HepG2 (cell line): ENCODE results near the gene PLCXD1. TPM values are rescaled to one million over a fixed set of nuclear protein-coding genes. Genes with fewer than 3 reads are reported as not detected.

ENCODE experiments used
- AHR ChIP-seq: IDR thresholded peaks from 2 replicates; pipeline ENCODE4 v1.6.1; 2018; ENCODE audit warnings: missing genetic modification reagents, missing compliant biosample characterization
- ATM ChIP-seq: fragments of 450-650 bp; IDR thresholded peaks from 2 replicates; pipeline ENCODE4 v1.7.1; 2017; ENCODE audit warnings: mild to moderate bottlenecking, borderline replicate concordance
- CREB1 ChIP-seq, 2 experiments: fragments of 450-650 bp in 1 of 2; IDR thresholded peaks; 2 replicates each; pipeline ENCODE4 v1.6.1; 2016 to 2017; ENCODE audit warnings: control low read depth in 1 of 2, mild to moderate bottlenecking in 1 of 2, missing compliant biosample characterization in 1 of 2, missing genetic modification characterization in 1 of 2
- DNMT1 ChIP-seq: sonication (generic); formaldehyde crosslinking; IDR thresholded peaks from 2 replicates; pipeline ENCODE4 v1.5.1; 2020; ENCODE audit warnings: mild to moderate bottlenecking, missing genetic modification reagents
- ETV5 ChIP-seq: IDR thresholded peaks from 2 replicates; pipeline ENCODE4 v1.6.1; 2018; ENCODE audit warnings: missing biosample characterization, missing genetic modification reagents, inconsistent platforms, borderline replicate concordance
- FLYWCH1 ChIP-seq: sonication (generic); formaldehyde crosslinking; IDR thresholded peaks from 2 replicates; pipeline ENCODE4 v1.8.1; 2023; ENCODE audit warnings: mild to moderate bottlenecking, missing genetic modification reagents
- FOXJ3 ChIP-seq: sonication (generic); formaldehyde crosslinking; IDR thresholded peaks from 2 replicates; pipeline ENCODE4 v1.4.0; 2020; ENCODE audit warnings: missing genetic modification reagents, mild to moderate bottlenecking, borderline replicate concordance
- HDAC6 ChIP-seq: fragments of 200-600 bp; sonication (generic); IDR thresholded peaks from 2 replicates; pipeline ENCODE4 v1.7.0; 2017; ENCODE audit warnings: mild to moderate bottlenecking, antibody characterized with exemption, low read length, low read depth
- HOMEZ ChIP-seq: IDR thresholded peaks from 2 replicates; pipeline ENCODE4 v1.6.1; 2016; ENCODE audit warnings: low read depth
- ISX ChIP-seq: sonication (generic); formaldehyde crosslinking; conservative IDR thresholded peaks from 2 replicates; pipeline ENCODE4 v1.5.0; 2020; ENCODE audit warnings: missing genetic modification reagents
- NFRKB ChIP-seq: fragments of 450-650 bp; IDR thresholded peaks from 2 replicates; pipeline ENCODE4 v1.6.1; 2017
- NR1H2 ChIP-seq: sonication (generic); formaldehyde crosslinking; IDR thresholded peaks from 2 replicates; pipeline ENCODE4 v1.8.1; 2022; ENCODE audit warnings: low read depth, missing genetic modification reagents, borderline replicate concordance
- NR2F6 ChIP-seq, 2 experiments: IDR thresholded peaks; 2 replicates each; pipeline ENCODE4 v1.6.1; 2016; ENCODE audit warnings: antibody characterized with exemption in 1 of 2, mild to moderate bottlenecking in 1 of 2
- POGK ChIP-seq: sonication (generic); formaldehyde crosslinking; conservative IDR thresholded peaks from 2 replicates; pipeline ENCODE4 v1.8.0; 2022; ENCODE audit warnings: mild to moderate bottlenecking, moderate library complexity, missing genetic modification reagents
- RBM39 ChIP-seq: fragments of 200-400 bp; formaldehyde crosslinking; IDR thresholded peaks from one replicate; pipeline ENCODE4 v1.6.1; 2018; ENCODE audit warnings: antibody characterized with exemption, mild to moderate bottlenecking, low read depth, low read length; ENCODE audit not compliant: poor library complexity, severe bottlenecking
- TP53 ChIP-seq: sonication (generic); formaldehyde crosslinking; conservative IDR thresholded peaks from 2 replicates; pipeline ENCODE4 v1.4.0; 2020; ENCODE audit warnings: missing genetic modification reagents
- ZFP82 ChIP-seq: sonication (generic); formaldehyde crosslinking; IDR thresholded peaks from 2 replicates; pipeline ENCODE4 v1.5.1; 2020; ENCODE audit warnings: mild to moderate bottlenecking, missing genetic modification reagents, borderline replicate concordance
- ZNF124 ChIP-seq: sonication (generic); formaldehyde crosslinking; IDR thresholded peaks from 2 replicates; pipeline ENCODE4 v1.4.0; 2020; ENCODE audit warnings: missing genetic modification reagents
- ZNF44 ChIP-seq: sonication (generic); formaldehyde crosslinking; IDR thresholded peaks from 2 replicates; pipeline ENCODE4 v1.5.1; 2020; ENCODE audit warnings: mild to moderate bottlenecking, missing genetic modification reagents
- ZNF441 ChIP-seq: sonication (generic); formaldehyde crosslinking; IDR thresholded peaks from 2 replicates; pipeline ENCODE4 v1.7.0; 2021; ENCODE audit warnings: missing genetic modification reagents, borderline replicate concordance
- ZNF615 ChIP-seq: sonication (generic); formaldehyde crosslinking; IDR thresholded peaks from 2 replicates; pipeline ENCODE4 v1.5.0; 2020; ENCODE audit warnings: mild to moderate bottlenecking, missing genetic modification reagents, borderline replicate concordance
- ZNF703 ChIP-seq: sonication (generic); formaldehyde crosslinking; IDR thresholded peaks from 2 replicates; pipeline ENCODE4 v1.5.1; 2020; ENCODE audit warnings: missing genetic modification reagents, mild to moderate bottlenecking, moderate library complexity, borderline replicate concordance
- ZNF710 ChIP-seq: sonication (generic); formaldehyde crosslinking; IDR thresholded peaks from 2 replicates; pipeline ENCODE4 v1.5.0; 2020; ENCODE audit warnings: mild to moderate bottlenecking, missing genetic modification reagents, borderline replicate concordance
- ZNF792 ChIP-seq: IDR thresholded peaks from 2 replicates; pipeline ENCODE4 v1.6.1; 2016
- polyA plus RNA-seq, 8 experiments: library from polyadenylated mRNA; depleted of rRNA in 3 of 8; stranded (reverse) in 7 of 8; unstranded in 1 of 8; fragments of >200 nt; fragmentation: Illumina TruSeq in 4 of 8; extraction: Trizol in 4 of 8; gene quantifications; 2 replicates each; pipeline versions ENCODE4 v1.2.1 to v1.2.3, GENCODE V29; 2011 to 2016; ENCODE audit warnings: low read depth in 4 of 8, missing spikeins in 1 of 8, mixed read lengths in 1 of 8; ENCODE audit not compliant: insufficient read depth in 1 of 8
- total RNA-seq, 5 experiments: library from RNA; depleted of rRNA; stranded (reverse); fragments of >200 nt; fragmentation: Illumina TruSeq; extraction: Trizol; gene quantifications; 2 replicates each; pipeline ENCODE4 v1.2.3, GENCODE V29; 2016; ENCODE audit warnings: low read depth in 1 of 5

PLCXD1 gene
- total and polyA plus RNA-seq, 2 of the 13 experiments (the other 11 are each of a cell fraction or from before 2014, with no cell fraction given) = 87.7 to 153 TPM

GRCh38 chrX:318739-319578, 37.8 kb downstream of the PLCXD1 start, which contains the start of gene GTPBP6 (continued):
- peak; percentile 97 for TF ChIP-seq POGK (CRISPR knock-in tag)
- no peak for TF ChIP-seq ZNF124
- TF ChIP-seq FOXJ3 (CRISPR knock-in tag) = no peak
- TF ChIP-seq AHR (CRISPR knock-in tag) = no peak
- no peak for TF ChIP-seq ETV5 (CRISPR knock-in tag)
- TF ChIP-seq RBM39 = no peak
- TF ChIP-seq NFRKB = no peak
- no peak for TF ChIP-seq ZNF44
- no peak for TF ChIP-seq DNMT1
- no peak for TF ChIP-seq TP53
- no peak for TF ChIP-seq ZNF710 (CRISPR knock-in tag)
- no peak for TF ChIP-seq ZNF615 (CRISPR knock-in tag)
- no peak for TF ChIP-seq ISX
- no peak for TF ChIP-seq NR2F6 (IDR thresholded peaks at IDR 0.05)
- TF ChIP-seq NR2F6 (CRISPR knock-in tag; IDR thresholded peaks at IDR 0.05) = 0 out of 2 replicates have a peak, but pooled peaks have one; percentile 3
- TF ChIP-seq FLYWCH1 = no peak
- peak; percentile 90 for TF ChIP-seq CREB1 (IDR thresholded peaks at IDR 0.05)
- TF ChIP-seq CREB1 (CRISPR knock-in tag; IDR thresholded peaks at IDR 0.05) = no peak
- no peak for TF ChIP-seq HDAC6
- no peak for TF ChIP-seq ZNF703 (CRISPR knock-in tag)
- TF ChIP-seq ZFP82 (CRISPR knock-in tag) = no peak
- TF ChIP-seq NR1H2 (CRISPR knock-in tag) = no peak
- TF ChIP-seq ZNF441 = no peak
- no peak for TF ChIP-seq HOMEZ (CRISPR knock-in tag)
- TF ChIP-seq ZNF792 (CRISPR knock-in tag) = no peak; the same call in 1 of the 2 replicates
- TF ChIP-seq ATM = no peak
